Right lobe of liver (tissue), 4 donors: ENCODE data around the gene PRDM2.

Experiments used
- CTCF ChIP-seq, 4 donors: fragments of 200-600 bp in 3 of 4; fragments of 450-650 bp in 1 of 4; IDR thresholded peaks; one replicate each; pipeline versions ENCODE4 v1.5.1 to v1.8.0; 2016 to 2022; ENCODE audit warnings: antibody characterized with exemption in 4 of 4, mild to moderate bottlenecking in 2 of 4
- POLR2A ChIP-seq: fragments of 450-650 bp; IDR thresholded peaks from one replicate; pipeline ENCODE4 v1.6.1; 2017; ENCODE audit warnings: antibody characterized with exemption, mild to moderate bottlenecking
- donor health status: DM: no; HTN: no; CAD: no.
- donor health status: DM: no; HTN: no; CAD: no.
- donor health status: DM: no; HTN: yes; CAD: no.

GRCh38 chr1:13813398-13814012 is 113.5 kb downstream of the PRDM2 start:
- peak; percentile 15 to 42 (median 28) for TF ChIP-seq CTCF (IDR thresholded peaks at IDR 0.05)
- no peak for TF ChIP-seq POLR2A
